Measurements from ENCODE around the gene TAF4B.
"Not testable (repeated sequence)": the region's sequence is repeated elsewhere in the genome, so short reads cannot be mapped to it uniquely, and the experiment has no call there.

TAF4B gene

GRCh38 chr18:26432651-26433424, 206.6 kb downstream of the TAF4B start:
- DNase-seq, result no peak

DNA sequence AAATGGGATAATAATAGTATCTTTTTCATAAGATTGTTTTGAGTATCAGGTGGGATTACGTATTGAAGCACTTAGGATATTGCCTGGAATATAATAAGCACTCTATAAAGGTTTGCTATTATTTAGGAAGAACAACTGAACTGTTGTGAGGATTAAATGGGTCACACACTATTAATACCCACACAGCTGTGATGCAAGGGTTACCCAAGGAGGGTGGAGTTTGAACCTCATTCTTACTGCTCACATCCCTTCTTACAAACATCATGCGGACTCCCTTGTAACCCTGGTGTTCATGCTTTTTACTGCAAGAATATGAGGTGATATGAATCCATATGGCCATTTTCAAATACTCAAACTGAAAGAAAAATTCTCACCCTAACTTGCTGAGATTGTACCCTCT, 208.6 kb downstream of the TAF4B start:
- no peak for DNase-seq

DNA sequence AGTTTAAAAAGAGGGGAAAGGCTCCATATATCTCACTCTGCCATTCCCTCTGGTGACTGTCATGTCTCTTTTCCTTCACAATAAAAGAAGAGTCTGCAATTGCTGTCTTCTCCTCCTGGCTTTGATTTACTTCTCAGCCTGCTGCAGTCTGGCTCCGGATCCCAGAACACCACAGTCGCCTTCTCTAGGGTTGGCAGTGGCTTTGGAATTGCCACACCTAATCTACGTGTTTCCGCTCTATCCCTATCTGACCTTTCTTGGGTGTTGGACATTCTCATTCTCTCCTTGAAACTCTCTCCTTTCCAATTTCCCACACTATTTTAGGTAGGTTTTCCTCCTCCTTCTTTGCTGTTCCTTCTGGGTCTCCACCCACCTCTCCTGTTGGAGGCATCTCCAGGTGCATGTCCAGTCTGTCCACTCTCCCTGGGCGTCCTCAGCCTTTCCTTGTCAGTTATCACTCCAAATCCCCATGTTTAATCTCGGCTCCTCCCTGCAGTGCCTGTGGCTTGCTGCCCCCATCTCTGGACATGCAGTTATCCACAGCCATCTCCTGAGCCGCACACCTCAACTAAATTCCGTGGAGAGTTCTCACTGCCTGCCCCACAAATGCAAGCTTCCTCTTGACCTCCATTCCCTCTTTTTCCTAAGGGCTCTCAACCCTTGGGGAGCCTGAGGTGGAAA, 209.3 kb downstream of the TAF4B start:
- DNase-seq, result no peak

DNA sequence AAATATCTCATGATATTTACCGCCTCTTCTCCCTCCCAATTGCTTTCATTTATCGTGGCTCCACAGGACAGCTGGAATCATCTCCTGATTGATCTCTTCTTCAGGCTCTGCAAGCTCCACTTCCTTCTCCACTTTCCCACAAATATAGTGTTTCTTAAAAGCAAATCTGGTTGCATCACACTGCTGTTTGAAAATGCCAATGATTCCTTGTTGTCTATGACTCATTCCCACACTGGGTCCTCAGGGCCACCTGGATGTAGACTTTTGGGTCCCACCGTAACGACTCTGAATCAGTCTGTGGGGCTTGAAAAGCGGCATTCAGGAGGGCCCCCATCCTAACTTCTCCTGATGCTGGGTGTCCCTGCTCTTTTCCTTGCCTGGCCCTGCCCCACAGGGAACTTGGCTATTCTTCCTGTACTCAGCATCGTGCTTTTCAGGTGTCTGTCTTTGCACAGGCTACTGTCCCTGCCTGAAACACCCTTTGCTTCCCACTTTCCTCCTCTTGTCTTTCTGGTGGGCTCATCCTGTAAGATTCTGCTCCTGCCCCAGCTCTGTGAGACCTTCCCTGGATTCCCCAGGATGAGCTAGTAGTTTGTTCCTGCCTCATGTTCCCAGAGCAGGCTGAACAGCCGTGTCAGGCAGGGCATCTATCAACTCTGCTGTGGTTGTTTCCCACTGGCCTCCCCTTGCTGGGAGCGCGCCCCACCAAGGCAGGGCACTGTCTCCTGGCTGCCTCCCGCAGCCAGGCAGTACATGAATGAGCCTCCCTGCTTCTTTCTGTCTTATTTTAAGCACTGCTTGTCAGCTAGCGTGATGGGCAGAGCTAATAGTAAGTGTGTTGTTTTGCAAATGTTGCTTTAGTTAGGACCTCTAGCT, 210.2 kb downstream of the TAF4B start:
- no peak for DNase-seq

GRCh38 chr18:26437634-26438033, 211.4 kb downstream of the TAF4B start:
- not testable (repeated sequence) for DNase-seq

GRCh38 chr18:26438980-26439379, 212.7 kb downstream of the TAF4B start:
- DNase-seq, result no peak

DNA sequence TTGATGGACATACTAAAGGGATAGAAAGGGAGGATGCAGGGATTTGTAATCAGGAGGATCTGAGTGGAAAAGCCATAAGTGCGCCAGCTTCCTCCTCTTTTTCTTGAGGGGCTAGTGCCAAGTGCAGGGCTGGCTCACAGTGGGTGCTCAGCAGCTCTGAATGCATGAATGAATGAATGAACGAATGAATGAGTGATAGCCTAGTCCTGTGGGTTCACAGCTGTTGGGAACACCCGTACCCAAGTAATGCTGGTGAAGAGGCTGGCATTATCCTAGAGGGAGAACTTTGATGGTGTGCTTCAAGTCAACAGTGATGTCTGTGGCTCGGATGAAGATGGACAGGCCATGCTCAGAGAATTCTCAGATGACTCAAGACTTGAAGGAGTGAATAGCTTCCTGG, 213.3 kb downstream of the TAF4B start:
- DNase-seq, result no peak

- DNase-seq, result no peak
Observed at GRCh38 chr18:26440644-26441043, 214.4 kb downstream of the TAF4B start.

All from stimulated activated CD4-positive, alpha-beta T cell treated with anti-CD3 and anti-CD28 coated beads, Interleukin-15, amount 100 ng/mL, for 24 hours (primary cell).